HepG2 (cell line): ENCODE results near the gene KRTAP10-2.

Source experiments
- CENPX ChIP-seq: sonication (generic); formaldehyde crosslinking; IDR thresholded peaks from 2 replicates; pipeline ENCODE4 v1.9.0; 2021; ENCODE audit warnings: mild to moderate bottlenecking, missing genetic modification reagents, moderate library complexity
- HMG20A ChIP-seq: IDR thresholded peaks from 2 replicates; pipeline ENCODE4 v1.6.1; 2016; ENCODE audit warnings: borderline replicate concordance
- MAFG ChIP-seq: sonication (generic); formaldehyde crosslinking; IDR thresholded peaks from 2 replicates; pipeline ENCODE4 v1.5.1; 2020; ENCODE audit warnings: mild to moderate bottlenecking, missing genetic modification reagents
- MAFK ChIP-seq, 2 experiments: IDR thresholded peaks in 1 of 2; conservative IDR thresholded peaks in 1 of 2; 2 replicates each; pipeline ENCODE4 v1.6.1; 2011; ENCODE audit warnings: improper control_type of control experiment in 2 of 2, low read length in 2 of 2
- PPARG ChIP-seq: conservative IDR thresholded peaks from 2 replicates; pipeline ENCODE4 v1.6.1; 2016; ENCODE audit warnings: missing biosample characterization, missing genetic modification reagents
- STAG1 ChIP-seq: sonication (generic); formaldehyde crosslinking; IDR thresholded peaks from 2 replicates; pipeline ENCODE4 v1.4.0; 2020; ENCODE audit warnings: missing genetic modification reagents
- ZFX ChIP-seq: sonication (generic); formaldehyde crosslinking; IDR thresholded peaks from 2 replicates; pipeline ENCODE4 v1.4.0; 2020; ENCODE audit warnings: mild to moderate bottlenecking, low read depth, missing genetic modification reagents, moderate library complexity
- TF ChIP-seq, protein P1 (sequence below), 2 experiments: IDR thresholded peaks; 2 replicates each; pipeline ENCODE4 v1.6.1; 2011 to 2012; ENCODE audit warnings: low read length in 2 of 2, borderline replicate concordance in 1 of 2, low read depth in 1 of 2, mild to moderate bottlenecking in 1 of 2, moderate library complexity in 1 of 2
- TF ChIP-seq, protein P2 (sequence below): sonication (generic); formaldehyde crosslinking; IDR thresholded peaks from 2 replicates; pipeline ENCODE4 v1.5.1; 2020; ENCODE audit warnings: missing genetic modification reagents, mild to moderate bottlenecking, borderline replicate concordance
- TF ChIP-seq, protein P3 (sequence below): sonication (generic); formaldehyde crosslinking; IDR thresholded peaks from 2 replicates; pipeline ENCODE4 v1.4.0; 2020; ENCODE audit warnings: missing genetic modification reagents

DNA sequence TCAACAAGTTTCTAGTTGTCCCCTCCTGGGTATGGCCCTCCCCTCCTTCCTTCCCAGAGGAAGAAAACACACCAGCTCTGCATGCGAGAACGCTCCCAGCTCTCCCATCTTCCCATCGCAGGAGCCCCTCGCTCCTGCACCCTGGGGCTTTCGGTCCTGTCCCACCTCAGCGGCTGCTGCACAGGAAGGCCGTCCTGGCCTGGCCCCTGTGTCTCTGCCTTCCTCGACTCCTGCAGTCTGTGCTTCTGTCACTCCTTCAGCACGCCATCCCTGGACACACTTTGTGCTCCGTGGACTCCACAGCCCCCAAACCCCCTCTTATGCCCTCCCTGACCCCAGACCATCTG, 34.5 kb downstream of the KRTAP10-2 start:
- TF ChIP-seq STAG1: no peak
- TF ChIP-seq ZFX (CRISPR knock-in tag): no peak
- TF ChIP-seq MAFG (CRISPR knock-in tag): no peak
- TF ChIP-seq, protein P1, sequence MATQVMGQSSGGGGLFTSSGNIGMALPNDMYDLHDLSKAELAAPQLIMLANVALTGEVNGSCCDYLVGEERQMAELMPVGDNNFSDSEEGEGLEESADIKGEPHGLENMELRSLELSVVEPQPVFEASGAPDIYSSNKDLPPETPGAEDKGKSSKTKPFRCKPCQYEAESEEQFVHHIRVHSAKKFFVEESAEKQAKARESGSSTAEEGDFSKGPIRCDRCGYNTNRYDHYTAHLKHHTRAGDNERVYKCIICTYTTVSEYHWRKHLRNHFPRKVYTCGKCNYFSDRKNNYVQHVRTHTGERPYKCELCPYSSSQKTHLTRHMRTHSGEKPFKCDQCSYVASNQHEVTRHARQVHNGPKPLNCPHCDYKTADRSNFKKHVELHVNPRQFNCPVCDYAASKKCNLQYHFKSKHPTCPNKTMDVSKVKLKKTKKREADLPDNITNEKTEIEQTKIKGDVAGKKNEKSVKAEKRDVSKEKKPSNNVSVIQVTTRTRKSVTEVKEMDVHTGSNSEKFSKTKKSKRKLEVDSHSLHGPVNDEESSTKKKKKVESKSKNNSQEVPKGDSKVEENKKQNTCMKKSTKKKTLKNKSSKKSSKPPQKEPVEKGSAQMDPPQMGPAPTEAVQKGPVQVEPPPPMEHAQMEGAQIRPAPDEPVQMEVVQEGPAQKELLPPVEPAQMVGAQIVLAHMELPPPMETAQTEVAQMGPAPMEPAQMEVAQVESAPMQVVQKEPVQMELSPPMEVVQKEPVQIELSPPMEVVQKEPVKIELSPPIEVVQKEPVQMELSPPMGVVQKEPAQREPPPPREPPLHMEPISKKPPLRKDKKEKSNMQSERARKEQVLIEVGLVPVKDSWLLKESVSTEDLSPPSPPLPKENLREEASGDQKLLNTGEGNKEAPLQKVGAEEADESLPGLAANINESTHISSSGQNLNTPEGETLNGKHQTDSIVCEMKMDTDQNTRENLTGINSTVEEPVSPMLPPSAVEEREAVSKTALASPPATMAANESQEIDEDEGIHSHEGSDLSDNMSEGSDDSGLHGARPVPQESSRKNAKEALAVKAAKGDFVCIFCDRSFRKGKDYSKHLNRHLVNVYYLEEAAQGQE (IDR thresholded peaks at IDR 0.05; ENCODE audit: borderline replicate concordance in 1 of 2, low read depth in 1 of 2, low read length in 2 of 2): no peak
- TF ChIP-seq, protein P2, sequence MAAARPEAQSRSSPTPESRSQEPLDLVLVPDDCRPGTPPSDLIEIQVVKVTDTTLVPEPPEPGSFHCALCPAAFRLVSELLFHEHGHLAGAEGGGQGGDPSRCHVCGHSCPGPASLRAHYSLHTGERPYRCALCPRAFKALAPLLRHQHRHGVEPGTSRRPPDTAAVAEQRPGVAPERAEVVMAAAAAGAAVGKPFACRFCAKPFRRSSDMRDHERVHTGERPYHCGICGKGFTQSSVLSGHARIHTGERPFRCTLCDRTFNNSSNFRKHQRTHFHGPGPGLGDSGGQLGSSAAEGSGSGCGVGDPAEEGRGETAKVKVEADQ (CRISPR knock-in tag): no peak
- no peak for TF ChIP-seq PPARG
- TF ChIP-seq, protein P3, sequence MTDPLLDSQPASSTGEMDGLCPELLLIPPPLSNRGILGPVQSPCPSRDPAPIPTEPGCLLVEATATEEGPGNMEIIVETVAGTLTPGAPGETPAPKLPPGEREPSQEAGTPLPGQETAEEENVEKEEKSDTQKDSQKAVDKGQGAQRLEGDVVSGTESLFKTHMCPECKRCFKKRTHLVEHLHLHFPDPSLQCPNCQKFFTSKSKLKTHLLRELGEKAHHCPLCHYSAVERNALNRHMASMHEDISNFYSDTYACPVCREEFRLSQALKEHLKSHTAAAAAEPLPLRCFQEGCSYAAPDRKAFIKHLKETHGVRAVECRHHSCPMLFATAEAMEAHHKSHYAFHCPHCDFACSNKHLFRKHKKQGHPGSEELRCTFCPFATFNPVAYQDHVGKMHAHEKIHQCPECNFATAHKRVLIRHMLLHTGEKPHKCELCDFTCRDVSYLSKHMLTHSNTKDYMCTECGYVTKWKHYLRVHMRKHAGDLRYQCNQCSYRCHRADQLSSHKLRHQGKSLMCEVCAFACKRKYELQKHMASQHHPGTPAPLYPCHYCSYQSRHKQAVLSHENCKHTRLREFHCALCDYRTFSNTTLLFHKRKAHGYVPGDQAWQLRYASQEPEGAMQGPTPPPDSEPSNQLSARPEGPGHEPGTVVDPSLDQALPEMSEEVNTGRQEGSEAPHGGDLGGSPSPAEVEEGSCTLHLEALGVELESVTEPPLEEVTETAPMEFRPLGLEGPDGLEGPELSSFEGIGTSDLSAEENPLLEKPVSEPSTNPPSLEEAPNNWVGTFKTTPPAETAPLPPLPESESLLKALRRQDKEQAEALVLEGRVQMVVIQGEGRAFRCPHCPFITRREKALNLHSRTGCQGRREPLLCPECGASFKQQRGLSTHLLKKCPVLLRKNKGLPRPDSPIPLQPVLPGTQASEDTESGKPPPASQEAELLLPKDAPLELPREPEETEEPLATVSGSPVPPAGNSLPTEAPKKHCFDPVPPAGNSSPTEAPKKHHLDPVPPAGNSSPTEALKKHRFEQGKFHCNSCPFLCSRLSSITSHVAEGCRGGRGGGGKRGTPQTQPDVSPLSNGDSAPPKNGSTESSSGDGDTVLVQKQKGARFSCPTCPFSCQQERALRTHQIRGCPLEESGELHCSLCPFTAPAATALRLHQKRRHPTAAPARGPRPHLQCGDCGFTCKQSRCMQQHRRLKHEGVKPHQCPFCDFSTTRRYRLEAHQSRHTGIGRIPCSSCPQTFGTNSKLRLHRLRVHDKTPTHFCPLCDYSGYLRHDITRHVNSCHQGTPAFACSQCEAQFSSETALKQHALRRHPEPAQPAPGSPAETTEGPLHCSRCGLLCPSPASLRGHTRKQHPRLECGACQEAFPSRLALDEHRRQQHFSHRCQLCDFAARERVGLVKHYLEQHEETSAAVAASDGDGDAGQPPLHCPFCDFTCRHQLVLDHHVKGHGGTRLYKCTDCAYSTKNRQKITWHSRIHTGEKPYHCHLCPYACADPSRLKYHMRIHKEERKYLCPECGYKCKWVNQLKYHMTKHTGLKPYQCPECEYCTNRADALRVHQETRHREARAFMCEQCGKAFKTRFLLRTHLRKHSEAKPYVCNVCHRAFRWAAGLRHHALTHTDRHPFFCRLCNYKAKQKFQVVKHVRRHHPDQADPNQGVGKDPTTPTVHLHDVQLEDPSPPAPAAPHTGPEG (CRISPR knock-in tag): no peak
- TF ChIP-seq CENPX: no peak
- TF ChIP-seq HMG20A (CRISPR knock-in tag): no peak
- TF ChIP-seq MAFK (conservative IDR thresholded peaks at IDR 0.05 in 1 of 2, IDR thresholded peaks at IDR 0.05 in 1 of 2; ENCODE audit: low read length in 2 of 2): no peak
